Natural killer cell (primary cell): ENCODE measurements around the gene PIBF1. TPM values are rescaled to one million over a fixed set of nuclear protein-coding genes. Genes with fewer than 3 reads are reported as not detected.
A peak's percentile ranks its signal among the peaks of the same experiment; 100 is the strongest.
"Not testable (repeated sequence)": the region's sequence is repeated elsewhere in the genome, so short reads cannot be mapped to it uniquely, and the experiment has no call there.

Experiments
- ATAC-seq, 3 donors: fragments of 150-1000 bp in 2 of 3; fragments of 200-7000 bp in 1 of 3; cut with Tn5 transposase; 1 replicate in 1 of 3; 2 replicates in 2 of 3; pipeline ENCODE4 v1.10.0; 2021; ENCODE audit warnings: mild to moderate bottlenecking in 2 of 3, moderate library complexity in 2 of 3
- DNase-seq, 2 donors: peaks; one replicate each; pipeline versions ENCODE4 v3.0.0 to v3.0.0-alpha.2; 2013 to 2021; ENCODE audit warnings: mixed read lengths in 1 of 2
- H3K27ac ChIP-seq: one replicate; pipeline ENCODE4 v1.5.1; 2013; ENCODE audit warnings: mild to moderate bottlenecking, low read length
- H3K27me3 ChIP-seq: one replicate; pipeline ENCODE4 v1.6.1; 2013; ENCODE audit warnings: low read length; ENCODE audit not compliant: control insufficient read depth, insufficient read depth
- H3K36me3 ChIP-seq: one replicate; pipeline ENCODE4 v1.6.1; 2013; ENCODE audit warnings: low read length; ENCODE audit not compliant: control insufficient read depth, insufficient read depth
- H3K4me1 ChIP-seq: one replicate; pipeline ENCODE4 v1.6.1; 2013; ENCODE audit warnings: low read length; ENCODE audit not compliant: control insufficient read depth, insufficient read depth
- H3K4me3 ChIP-seq: one replicate; pipeline ENCODE4 v1.5.1; 2013; ENCODE audit warnings: low read length
- H3K9me3 ChIP-seq: one replicate; pipeline ENCODE4 v1.6.1; 2013; ENCODE audit warnings: low read length; ENCODE audit not compliant: control insufficient read depth, insufficient read depth
- H3K27ac Mint-ChIP-seq, 2 donors: one replicate each; pipeline ENCODE4 v1.8.0; 2022; ENCODE audit warnings: mild to moderate bottlenecking in 2 of 2, mixed read lengths in 2 of 2, moderate library complexity in 1 of 2
- H3K27me3 Mint-ChIP-seq, 2 donors: one replicate each; pipeline ENCODE4 v1.8.0; 2022; ENCODE audit warnings: low read depth in 2 of 2, mixed read lengths in 2 of 2
- H3K36me3 Mint-ChIP-seq: one replicate; pipeline ENCODE4 v1.8.0; 2022; ENCODE audit warnings: mixed read lengths
- H3K4me1 Mint-ChIP-seq, 2 donors: one replicate each; pipeline ENCODE4 v1.8.0; 2022; ENCODE audit warnings: mixed read lengths in 2 of 2
- H3K4me3 Mint-ChIP-seq: one replicate; pipeline ENCODE4 v1.8.0; 2022; ENCODE audit warnings: mild to moderate bottlenecking, moderate library complexity, mixed read lengths
- H3K9me3 Mint-ChIP-seq, 2 donors: one replicate each; pipeline ENCODE4 v1.8.0; 2022; ENCODE audit warnings: mixed read lengths in 2 of 2
- WGBS: methylation state at CpG from one replicate; pipeline ENCODE4 v1.1.7; 2013; ENCODE audit warnings: missing lambda C conversion rate; ENCODE audit not compliant: insufficient coverage; 5-methylcytosine and 5-hydroxymethylcytosine counted together
- intact Hi-C: fragments of 100-400 bp; cut with micrococcal nuclease; formaldehyde crosslinking; loops from one replicate; pipeline ENCODE4 v1.14.2; 2022
- total RNA-seq, 4 donors: library from RNA; stranded (reverse); fragments of 120-200 nt in 1 of 4; gene quantifications; one replicate each; pipeline versions ENCODE4 v1.2.3 to v1.2.4, GENCODE V29; 2013 to 2022
- TF ChIP-seq, protein P1 (sequence below): fragments of 200-600 bp; IDR thresholded peaks from one replicate; pipeline ENCODE4 v1.8.0; 2022; ENCODE audit warnings: antibody characterized with exemption

PIBF1 gene
- total RNA-seq, 3 donors from 2014 or later (not counting 1 experiment from before 2014, with no cell fraction given), result 21.9 to 37.8 (median 27.8) TPM

DNA sequence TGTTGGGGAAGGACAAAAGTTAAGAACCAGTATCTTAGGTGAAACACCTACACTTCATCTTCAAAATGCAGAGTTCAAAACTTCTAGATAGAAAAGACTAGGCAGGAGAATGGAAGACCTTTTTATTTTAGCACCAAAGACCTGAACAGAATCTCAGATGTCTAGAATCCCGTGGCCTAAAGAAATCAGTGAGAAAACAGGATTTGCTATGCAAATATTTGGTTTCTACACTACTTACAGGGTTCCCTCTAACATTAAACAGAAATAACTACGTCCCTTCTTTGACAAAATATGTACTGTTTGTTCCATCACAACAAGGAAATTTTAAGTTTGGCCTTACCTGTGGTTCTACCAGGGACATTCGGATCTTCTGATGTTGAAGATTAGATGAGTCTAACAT lies 21.7 kb upstream of the PIBF1 start:
- no peaks in the 10 kb centered on the region for H3K9me3 ChIP-seq
- WGBS, result 96% methylated on average over 2 of the region's 3 CpGs
- no peaks in the 10 kb centered on the region for H3K4me1 ChIP-seq
- ATAC-seq, result no peak
- TF ChIP-seq, protein P1, sequence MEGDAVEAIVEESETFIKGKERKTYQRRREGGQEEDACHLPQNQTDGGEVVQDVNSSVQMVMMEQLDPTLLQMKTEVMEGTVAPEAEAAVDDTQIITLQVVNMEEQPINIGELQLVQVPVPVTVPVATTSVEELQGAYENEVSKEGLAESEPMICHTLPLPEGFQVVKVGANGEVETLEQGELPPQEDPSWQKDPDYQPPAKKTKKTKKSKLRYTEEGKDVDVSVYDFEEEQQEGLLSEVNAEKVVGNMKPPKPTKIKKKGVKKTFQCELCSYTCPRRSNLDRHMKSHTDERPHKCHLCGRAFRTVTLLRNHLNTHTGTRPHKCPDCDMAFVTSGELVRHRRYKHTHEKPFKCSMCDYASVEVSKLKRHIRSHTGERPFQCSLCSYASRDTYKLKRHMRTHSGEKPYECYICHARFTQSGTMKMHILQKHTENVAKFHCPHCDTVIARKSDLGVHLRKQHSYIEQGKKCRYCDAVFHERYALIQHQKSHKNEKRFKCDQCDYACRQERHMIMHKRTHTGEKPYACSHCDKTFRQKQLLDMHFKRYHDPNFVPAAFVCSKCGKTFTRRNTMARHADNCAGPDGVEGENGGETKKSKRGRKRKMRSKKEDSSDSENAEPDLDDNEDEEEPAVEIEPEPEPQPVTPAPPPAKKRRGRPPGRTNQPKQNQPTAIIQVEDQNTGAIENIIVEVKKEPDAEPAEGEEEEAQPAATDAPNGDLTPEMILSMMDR, result no peak
- Mint-ChIP-seq H3K27ac (no peak overlapping the region), H3K9me3 (no peaks in the 10 kb centered on the region), H3K4me3 (no peak overlapping the region), H3K27me3 (no peaks in the 10 kb centered on the region), H3K36me3 (peaks cover 15% of the 10 kb centered on the region), H3K4me1 (no peaks in the 10 kb centered on the region)
- no peak for DNase-seq
- H3K36me3 ChIP-seq, result peaks cover 90% of the 10 kb centered on the region
- H3K27me3 ChIP-seq, result no peaks in the 10 kb centered on the region
- intact Hi-C loops, result no loop called here
- no peak overlapping the region for H3K4me3 ChIP-seq
- no peak overlapping the region for H3K27ac ChIP-seq

DNA sequence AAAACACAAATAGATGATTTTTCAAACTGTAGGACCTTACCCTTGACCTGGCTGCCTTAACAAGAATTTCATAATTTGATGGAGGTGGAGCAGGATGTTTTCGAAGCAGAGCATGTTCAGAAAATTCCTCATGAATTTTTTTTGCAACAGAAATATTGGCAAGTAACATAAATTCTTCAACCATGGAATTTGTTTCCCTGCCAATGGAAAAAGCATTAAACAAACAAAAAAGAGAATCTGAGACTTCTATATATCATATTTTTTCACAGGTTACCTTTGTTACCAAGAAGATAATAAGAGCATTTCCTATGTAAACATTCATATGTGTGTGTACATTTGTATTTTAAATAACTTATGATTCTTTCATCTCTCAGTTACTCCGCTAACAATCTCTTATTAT lies 18.5 kb upstream of the PIBF1 start:
- Mint-ChIP-seq H3K27ac (no peak overlapping the region), H3K4me1 (no peaks in the 10 kb centered on the region), H3K9me3 (no peaks in the 10 kb centered on the region), H3K27me3 (no peaks in the 10 kb centered on the region), H3K4me3 (no peak overlapping the region), H3K36me3 (peaks cover 33% of the 10 kb centered on the region)
- TF ChIP-seq, protein P1, result no peak
- DNase-seq (no peak), ATAC-seq (no peak)
- Histone ChIP-seq H3K36me3 (peaks cover 99% of the 10 kb centered on the region), H3K4me1 (no peaks in the 10 kb centered on the region), H3K9me3 (no peaks in the 10 kb centered on the region), H3K27ac (no peak overlapping the region), H3K27me3 (no peaks in the 10 kb centered on the region), H3K4me3 (no peak overlapping the region)
- 92% methylated on average over 1 of the region's 2 CpGs for WGBS
- intact Hi-C loops, result no loop called here

DNA sequence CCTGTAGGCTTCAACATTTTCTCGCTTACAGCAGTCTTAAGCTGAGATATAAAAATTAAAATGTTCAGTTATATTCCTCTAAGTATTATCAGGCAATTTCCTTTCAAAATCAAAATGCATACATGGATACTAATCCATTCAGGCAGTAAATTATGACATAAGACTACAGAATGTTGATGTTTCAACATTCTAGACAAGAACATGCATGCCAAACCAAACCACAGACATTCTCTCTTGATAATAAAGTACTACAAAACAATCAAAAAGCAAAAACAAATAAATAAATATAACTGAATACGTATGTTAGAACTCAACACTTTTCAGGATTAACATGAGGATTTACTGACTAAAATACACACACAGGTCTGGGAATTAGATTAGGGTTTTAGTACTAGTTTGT lies 7.9 kb upstream of the PIBF1 start:
- no peaks in the 10 kb centered on the region for H3K9me3 Mint-ChIP-seq
- TF ChIP-seq, protein P1, result no peak
- peaks cover 11 to 24% of the 10 kb centered on the region in 2 donors for H3K4me1 Mint-ChIP-seq
- Histone ChIP-seq H3K27me3 (no peaks in the 10 kb centered on the region), H3K4me3 (no peak overlapping the region), H3K36me3 (peaks cover 96% of the 10 kb centered on the region), H3K4me1 (peaks cover 1% of the 10 kb centered on the region), H3K9me3 (no peaks in the 10 kb centered on the region), H3K27ac (no peak overlapping the region)
- no peaks in the 10 kb centered on the region for H3K27me3 Mint-ChIP-seq
- peaks cover 45% of the 10 kb centered on the region for H3K36me3 Mint-ChIP-seq
- ATAC-seq, result no peak
- intact Hi-C loops, result no loop called here
- no peak overlapping the region for H3K4me3 Mint-ChIP-seq
- H3K27ac Mint-ChIP-seq, result no peak overlapping the region
- WGBS, result no CpG with 5 or more reads among the region's 2 CpGs
- DNase-seq, result no peak

DNA sequence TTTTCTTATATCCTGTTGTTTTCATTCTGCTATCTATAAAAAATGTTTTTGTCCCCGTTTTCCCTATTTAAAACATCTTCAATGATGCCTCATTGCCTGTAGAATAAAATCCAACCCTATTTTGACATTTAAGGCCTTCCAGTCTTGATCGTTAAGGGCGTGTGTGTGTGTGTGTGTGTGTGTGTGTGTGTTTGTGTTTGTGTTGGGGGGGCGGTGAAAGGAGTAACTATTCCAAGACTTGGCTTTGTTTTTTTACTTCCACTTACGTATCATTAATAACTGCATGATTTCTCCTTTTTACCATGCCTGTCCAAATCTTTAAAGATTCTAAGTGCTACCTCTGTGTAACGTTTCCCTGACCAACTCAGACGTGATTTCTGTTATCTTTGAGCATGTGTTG lies 784 bp downstream of the PIBF1 start:
- Histone ChIP-seq H3K4me1 (peaks cover 16% of the 10 kb centered on the region), H3K36me3 (peaks cover 16% of the 10 kb centered on the region), H3K9me3 (no peaks in the 10 kb centered on the region), H3K4me3 (peak overlapping the region; percentile 91), H3K27ac (peak overlapping the region; percentile 91), H3K27me3 (no peaks in the 10 kb centered on the region)
- DNase-seq (peak in 1 of 2 donors; percentile 42), ATAC-seq (no peak)
- intact Hi-C loops, result no loop called here
- Mint-ChIP-seq H3K36me3 (peaks cover under 1% of the 10 kb centered on the region), H3K27ac (peak overlapping the region; percentile 96 to 98), H3K4me1 (peaks cover 51 to 56% of the 10 kb centered on the region in 2 donors), H3K9me3 (no peaks in the 10 kb centered on the region), H3K27me3 (no peaks in the 10 kb centered on the region), H3K4me3 (peak overlapping the region; percentile 100)
- TF ChIP-seq, protein P1, result no peak
- WGBS, result 20% methylated on average over 3 of the region's 7 CpGs

GRCh38 chr13:72784679-72785078 lies 2.7 kb downstream of the PIBF1 start:
- intact Hi-C loops, DNase-seq, H3K27me3 Mint-ChIP-seq, H3K27ac ChIP-seq, H3K4me3 ChIP-seq, H3K4me3 Mint-ChIP-seq, H3K36me3 ChIP-seq, H3K27ac Mint-ChIP-seq, H3K27me3 ChIP-seq, ATAC-seq, H3K9me3 Mint-ChIP-seq, H3K9me3 ChIP-seq, H3K36me3 Mint-ChIP-seq: not testable (repeated sequence)
- peaks cover 45 to 47% of the 10 kb centered on the region in 2 donors for H3K4me1 Mint-ChIP-seq
- WGBS, result 100% methylated on average over 2 of the region's 4 CpGs
- peaks cover 12% of the 10 kb centered on the region for H3K4me1 ChIP-seq
